OCI-LY1 (cell line): Measurements from ENCODE around the gene PRR5L.

Experiments used
- CTCF ChIP-seq: fragments of 200-600 bp; sonication (generic), shearing (Covaris generic); IDR thresholded peaks from 2 replicates; pipeline ENCODE4 v1.5.1; 2017; ENCODE audit warnings: mild to moderate bottlenecking, antibody characterized with exemption, low read length, moderate library complexity, mixed read lengths
- EZH2 ChIP-seq: fragments of 200-600 bp; sonication (generic), shearing (Covaris generic); IDR thresholded peaks from 2 replicates; pipeline ENCODE4 v1.8.0; 2017; ENCODE audit warnings: borderline replicate concordance, mixed run types, mild to moderate bottlenecking, antibody characterized with exemption, low read length, moderate library complexity, mixed read lengths

DNA sequence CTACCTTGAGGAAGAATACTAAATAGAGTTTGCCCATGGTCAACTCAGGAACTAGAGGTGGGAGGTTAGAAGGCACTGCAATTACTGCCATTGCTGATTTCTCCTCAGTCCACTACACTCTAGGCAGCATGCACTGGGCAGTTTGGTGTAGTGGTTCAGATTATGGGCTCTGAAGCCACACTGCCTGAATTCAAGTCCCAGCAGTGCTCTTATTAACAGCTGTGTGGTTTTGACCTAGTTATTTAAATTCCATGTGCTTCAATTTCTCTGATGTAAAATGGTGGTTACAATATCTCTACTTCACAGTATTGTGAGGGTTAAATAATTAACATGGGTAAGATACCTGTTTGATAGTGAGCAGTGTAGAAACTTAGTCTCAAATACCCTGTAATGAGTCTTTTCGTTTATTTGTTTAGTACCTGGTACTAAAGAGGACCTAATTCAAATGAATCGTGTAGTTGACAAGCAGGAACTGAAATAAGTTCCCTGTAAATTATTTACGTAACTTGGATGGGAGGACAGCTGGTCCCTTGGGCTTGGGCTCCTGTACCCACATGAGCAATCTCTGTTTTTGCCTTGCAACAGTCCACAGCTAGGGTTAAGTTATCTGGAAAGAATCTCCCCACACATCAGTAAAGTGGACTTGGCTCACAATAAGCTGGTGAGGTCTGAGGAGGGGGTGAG is 17.8 kb downstream of the PRR5L start:
- no peak for TF ChIP-seq CTCF
- TF ChIP-seq EZH2, result no peak
